Neuronal stem cell (in vitro differentiated cells): Measurements from ENCODE around the gene SERPINA9.

ENCODE experiments used
- DNase-seq: peaks from one replicate; pipeline ENCODE4 v3.0.0-alpha.2; 2013; ENCODE audit warnings: low spot score
- H2AFZ ChIP-seq: one replicate; pipeline ENCODE4 v1.6.1; 2013; ENCODE audit warnings: mild to moderate bottlenecking, low read length, inconsistent platforms
- H2AK5ac ChIP-seq: 2 replicates; pipeline ENCODE4 v1.6.1; 2013; ENCODE audit warnings: low read depth, mild to moderate bottlenecking, inconsistent platforms, low read length, moderate library complexity, mixed read lengths
- H2BK120ac ChIP-seq: 2 replicates; pipeline ENCODE4 v1.6.1; 2013; ENCODE audit warnings: low read depth, mild to moderate bottlenecking, inconsistent platforms, low read length, moderate library complexity, mixed read lengths
- H2BK12ac ChIP-seq: one replicate; pipeline ENCODE4 v1.6.1; 2013; ENCODE audit warnings: low read length, inconsistent platforms
- H2BK15ac ChIP-seq: 2 replicates; pipeline ENCODE4 v1.6.1; 2013; ENCODE audit warnings: mild to moderate bottlenecking, low read length, inconsistent platforms, mixed read lengths
- H2BK5ac ChIP-seq: one replicate; pipeline ENCODE4 v1.6.1; 2013; ENCODE audit warnings: inconsistent platforms, mild to moderate bottlenecking, low read length, moderate library complexity
- H3K14ac ChIP-seq: one replicate; pipeline ENCODE4 v1.6.1; 2013; ENCODE audit warnings: low read length, inconsistent platforms
- H3K18ac ChIP-seq: 2 replicates; pipeline ENCODE4 v1.6.1; 2013; ENCODE audit warnings: low read length, inconsistent platforms
- H3K23ac ChIP-seq: 2 replicates; pipeline ENCODE4 v1.6.1; 2013; ENCODE audit warnings: low read depth, mild to moderate bottlenecking, mixed read lengths, low read length, inconsistent platforms; ENCODE audit not compliant: poor library complexity
- H3K27ac ChIP-seq: replicated peaks from 3 replicates; pipeline ENCODE4 v1.5.1; 2013; ENCODE audit warnings: low read length, inconsistent platforms
- H3K27me3 ChIP-seq, 3 experiments: 2 replicates each; pipeline ENCODE4 v1.6.1; 2013; ENCODE audit warnings: low read length in 3 of 3, mild to moderate bottlenecking in 2 of 3, inconsistent platforms in 1 of 3, low read depth in 1 of 3, mixed read lengths in 1 of 3, moderate library complexity in 1 of 3; ENCODE audit not compliant: control insufficient read depth in 3 of 3, insufficient read depth in 3 of 3
- H3K36me3 ChIP-seq, 2 donors: replicated peaks in 1 of 2; 2 replicates each; pipeline ENCODE4 v1.6.1; 2013; ENCODE audit warnings: low read length in 2 of 2; ENCODE audit not compliant: control insufficient read depth in 2 of 2, insufficient read depth in 2 of 2
- H3K4ac ChIP-seq: 2 replicates; pipeline ENCODE4 v1.6.1; 2013; ENCODE audit warnings: inconsistent platforms, mild to moderate bottlenecking, low read length, moderate library complexity
- H3K4me1 ChIP-seq, 2 donors: 1 replicate in 1 of 2; 2 replicates in 1 of 2; pipeline ENCODE4 v1.6.1; 2013; ENCODE audit warnings: low read length in 2 of 2, low read depth in 1 of 2; ENCODE audit not compliant: control insufficient read depth in 2 of 2, insufficient read depth in 1 of 2
- H3K4me2 ChIP-seq: one replicate; pipeline ENCODE4 v1.6.1; 2013; ENCODE audit warnings: mild to moderate bottlenecking, low read length, inconsistent platforms; ENCODE audit not compliant: insufficient read depth, poor library complexity, severe bottlenecking
- H3K4me3 ChIP-seq, 2 donors: 2 replicates each; pipeline ENCODE4 v1.5.1; 2013; ENCODE audit warnings: low read length in 2 of 2, mild to moderate bottlenecking in 2 of 2, inconsistent platforms in 1 of 2, moderate library complexity in 1 of 2
- H3K79me1 ChIP-seq: one replicate; pipeline ENCODE4 v1.6.1; 2013; ENCODE audit warnings: low read depth, mild to moderate bottlenecking, inconsistent platforms, low read length, moderate library complexity
- H3K9ac ChIP-seq: one replicate; pipeline ENCODE4 v1.6.1; 2013; ENCODE audit warnings: mild to moderate bottlenecking, low read depth, low read length, inconsistent platforms; ENCODE audit not compliant: poor library complexity
- H3K9me3 ChIP-seq, 2 donors: replicated peaks in 1 of 2; 2 replicates each; pipeline versions ENCODE3 to v1.6.1; 2013; ENCODE audit warnings: low read length in 2 of 2, mild to moderate bottlenecking in 2 of 2, inconsistent platforms in 1 of 2, low read depth in 1 of 2, mixed read lengths in 1 of 2, moderate library complexity in 1 of 2; ENCODE audit not compliant: control insufficient read depth in 2 of 2, insufficient read depth in 1 of 2
- H4K8ac ChIP-seq: one replicate; pipeline ENCODE4 v1.6.1; 2013; ENCODE audit warnings: low read depth, mild to moderate bottlenecking, inconsistent platforms, low read length, moderate library complexity
- H4K91ac ChIP-seq: one replicate; pipeline ENCODE4 v1.6.1; 2013; ENCODE audit warnings: low read length, low read depth, mild to moderate bottlenecking, inconsistent platforms; ENCODE audit not compliant: poor library complexity
- WGBS, 2 donors: extraction: QIAGEN DNeasy Blood & Tissue Kit; methylation state at CpG; one replicate each; pipeline ENCODE4 v1.1.7; 2013; ENCODE audit warnings: missing lambda C conversion rate in 2 of 2, mixed read lengths in 1 of 2; ENCODE audit not compliant: insufficient read length in 2 of 2, insufficient replicate concordance in 1 of 2; ENCODE audit errors: extremely low coverage in 2 of 2; 5-methylcytosine and 5-hydroxymethylcytosine counted together

Gene SERPINA9

GRCh38 chr14:94447206-94447605 is 28.8 kb downstream of the SERPINA9 start:
- no CpG with 5 or more reads among the region's 3 CpGs for WGBS, 2 donors

DNA sequence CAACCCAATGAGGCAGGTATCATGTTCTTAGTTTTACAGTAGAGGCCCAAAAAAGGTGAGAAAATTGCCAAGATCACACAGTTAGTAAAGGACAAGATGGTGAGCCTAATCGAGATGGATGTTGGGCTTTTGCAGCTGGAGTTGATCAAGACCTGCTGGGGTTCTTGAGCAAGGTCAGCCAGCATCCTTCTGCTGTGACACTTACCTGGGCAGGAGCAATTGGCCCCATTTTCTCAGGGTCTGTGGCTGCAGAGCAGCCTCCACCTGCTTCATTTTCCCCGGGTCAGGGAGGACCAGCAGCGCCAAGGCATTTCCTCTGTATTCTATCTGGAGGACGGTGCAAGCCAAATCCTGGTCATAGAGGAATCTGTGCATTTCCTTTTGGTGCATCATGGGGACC is 29.9 kb downstream of the SERPINA9 start:
- no peak overlapping the region for H3K4ac ChIP-seq
- no peak overlapping the region for H3K18ac ChIP-seq
- H2AK5ac ChIP-seq, result no peak overlapping the region
- no CpG with 5 or more reads among the region's 4 CpGs for WGBS, 2 donors
- no peak overlapping the region for H2AFZ ChIP-seq
- H3K79me1 ChIP-seq, result no peaks in the 10 kb centered on the region
- H3K27ac ChIP-seq, result no peak overlapping the region
- H3K4me1 ChIP-seq, result peaks cover 0 to 4% of the 10 kb centered on the region in 2 donors
- no peak overlapping the region for H3K4me3 ChIP-seq
- no peaks in the 10 kb centered on the region for H3K36me3 ChIP-seq
- DNase-seq, result no peak
- no peak overlapping the region for H2BK12ac ChIP-seq
- H3K9ac ChIP-seq, result no peak overlapping the region
- no peak overlapping the region for H4K91ac ChIP-seq
- no peak overlapping the region for H2BK15ac ChIP-seq
- H3K4me2 ChIP-seq, result no peak overlapping the region
- no peaks in the 10 kb centered on the region for H3K9me3 ChIP-seq
- no peaks in the 10 kb centered on the region for H3K27me3 ChIP-seq
- no peak overlapping the region for H3K23ac ChIP-seq
- H3K14ac ChIP-seq, result no peak overlapping the region
- H2BK120ac ChIP-seq, result no peak overlapping the region
- no peak overlapping the region for H4K8ac ChIP-seq
- H2BK5ac ChIP-seq, result no peak overlapping the region

More at GRCh38 chr14:94447206-94447605, 28.8 kb downstream of the SERPINA9 start:
- Histone ChIP-seq H3K27ac (no peak overlapping the region), H3K4me1 (peaks cover 0 to 8% of the 10 kb centered on the region in 2 donors), H4K8ac (no peak overlapping the region), H2AK5ac (no peak overlapping the region), H2BK12ac (no peak overlapping the region), H2BK5ac (no peak overlapping the region), H3K9me3 (no peaks in the 10 kb centered on the region), H3K9ac (no peak overlapping the region), H2BK15ac (no peak overlapping the region), H3K4me3 (no peak overlapping the region), H3K23ac (no peak overlapping the region), H3K36me3 (no peaks in the 10 kb centered on the region), H4K91ac (no peak overlapping the region), H3K4me2 (no peak overlapping the region), H2BK120ac (no peak overlapping the region), H3K14ac (no peak overlapping the region), H3K27me3 (peaks cover 0 to 6% (median 0%) of the 10 kb centered on the region in 3 experiments), H2AFZ (no peak overlapping the region), H3K79me1 (no peaks in the 10 kb centered on the region), H3K18ac (no peak overlapping the region), H3K4ac (no peak overlapping the region)
- no peak for DNase-seq

DNA sequence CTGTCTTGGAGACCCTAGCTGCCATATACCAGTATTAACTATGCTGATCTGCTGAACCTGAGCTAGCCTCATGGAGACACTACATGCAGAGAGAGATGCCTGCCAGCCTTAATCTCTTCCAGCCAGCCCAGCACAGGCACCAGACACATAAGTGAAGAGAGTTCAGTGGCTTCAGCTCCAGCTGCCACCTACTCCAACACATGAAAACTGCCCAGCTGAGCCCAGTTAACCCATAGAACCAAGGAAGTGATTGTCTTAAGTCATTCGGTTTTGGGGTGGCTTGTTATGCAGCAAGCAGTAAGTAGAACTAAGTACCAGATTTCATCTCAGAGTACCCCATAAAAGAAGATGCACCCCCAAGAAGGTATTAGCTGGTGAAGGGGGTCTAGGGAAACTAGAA is 31.0 kb downstream of the SERPINA9 start:
- H3K27ac ChIP-seq, result no peak overlapping the region
- no peak overlapping the region for H3K9ac ChIP-seq
- no peak overlapping the region for H3K18ac ChIP-seq
- H2BK5ac ChIP-seq, result no peak overlapping the region
- H2AFZ ChIP-seq, result no peak overlapping the region
- WGBS, 2 donors, result no CpG with 5 or more reads among the region's 1 CpG
- H3K36me3 ChIP-seq, result no peaks in the 10 kb centered on the region
- H3K23ac ChIP-seq, result no peak overlapping the region
- H2BK120ac ChIP-seq, result no peak overlapping the region
- H3K4ac ChIP-seq, result no peak overlapping the region
- no peaks in the 10 kb centered on the region for H3K4me1 ChIP-seq
- no peak overlapping the region for H3K14ac ChIP-seq
- no peak overlapping the region for H3K4me3 ChIP-seq
- H4K8ac ChIP-seq, result no peak overlapping the region
- no peak overlapping the region for H4K91ac ChIP-seq
- no peak overlapping the region for H2BK15ac ChIP-seq
- H3K79me1 ChIP-seq, result no peaks in the 10 kb centered on the region
- H3K27me3 ChIP-seq, result no peaks in the 10 kb centered on the region
- no peak overlapping the region for H3K4me2 ChIP-seq
- no peak for DNase-seq
- H2AK5ac ChIP-seq, result no peak overlapping the region
- no peak overlapping the region for H2BK12ac ChIP-seq
- no peaks in the 10 kb centered on the region for H3K9me3 ChIP-seq

DNA sequence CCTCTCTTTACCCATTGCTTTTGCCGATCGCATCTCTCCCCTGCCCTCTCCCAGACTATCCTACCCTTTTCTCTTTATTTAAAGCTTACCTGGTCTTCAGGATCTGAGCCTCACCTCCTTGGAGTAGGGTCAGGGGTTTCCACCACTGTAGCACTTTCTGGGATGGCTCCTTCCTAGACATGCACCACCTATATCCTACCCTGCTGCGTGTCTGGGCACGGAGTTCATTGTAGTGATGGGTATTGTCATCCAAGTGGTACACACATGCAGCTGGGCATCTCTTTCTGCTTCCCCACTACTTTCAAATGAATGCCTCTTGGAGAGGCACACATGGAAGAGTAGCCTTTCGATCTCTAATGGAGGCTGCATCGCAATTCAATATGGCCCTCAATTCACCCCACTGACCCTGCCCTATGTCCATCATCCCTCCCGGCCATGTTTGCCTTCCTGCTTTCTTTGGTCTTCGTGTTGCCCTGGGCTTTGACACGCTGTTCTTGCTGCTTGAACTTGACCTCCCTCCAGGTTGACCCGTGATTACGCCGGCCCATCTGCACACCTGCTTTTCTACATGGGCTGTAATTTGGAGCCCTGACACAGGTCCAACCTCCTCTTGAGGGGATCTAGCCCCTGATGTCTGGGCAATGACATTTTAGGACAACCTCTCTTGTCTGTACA is 34.3 kb downstream of the SERPINA9 start:
- Histone ChIP-seq H2BK12ac (no peak overlapping the region), H2BK5ac (no peak overlapping the region), H2AFZ (no peak overlapping the region), H4K8ac (no peak overlapping the region), H3K18ac (no peak overlapping the region), H3K4me3 (peak overlapping the region in 1 of 2 donors; percentile 18), H3K23ac (no peak overlapping the region), H3K14ac (no peak overlapping the region), H3K79me1 (no peaks in the 10 kb centered on the region), H3K4ac (no peak overlapping the region), H3K4me1 (no peaks in the 10 kb centered on the region), H3K9ac (no peak overlapping the region), H3K27me3 (no peaks in the 10 kb centered on the region), H3K36me3 (no peaks in the 10 kb centered on the region), H4K91ac (no peak overlapping the region), H2BK15ac (no peak overlapping the region), H2AK5ac (no peak overlapping the region), H3K27ac (no peak overlapping the region), H2BK120ac (no peak overlapping the region), H3K4me2 (no peak overlapping the region), H3K9me3 (no peaks in the 10 kb centered on the region)
- no peak for DNase-seq
- no CpG with 5 or more reads among the region's 12 CpGs for WGBS, 2 donors
